ENCODE data around the gene HCRTR1.

GRCh38 chr1:31587720-31588423 is 29.6 kb upstream of the HCRTR1 start:
- TF ChIP-seq CTCF (conservative IDR thresholded peaks at IDR 0.05), result peak; percentile 72
- no peak for TF ChIP-seq ZFX (IDR thresholded peaks at IDR 0.05)
